ENCODE results near the gene TSPAN7.

TSPAN7 gene

DNA sequence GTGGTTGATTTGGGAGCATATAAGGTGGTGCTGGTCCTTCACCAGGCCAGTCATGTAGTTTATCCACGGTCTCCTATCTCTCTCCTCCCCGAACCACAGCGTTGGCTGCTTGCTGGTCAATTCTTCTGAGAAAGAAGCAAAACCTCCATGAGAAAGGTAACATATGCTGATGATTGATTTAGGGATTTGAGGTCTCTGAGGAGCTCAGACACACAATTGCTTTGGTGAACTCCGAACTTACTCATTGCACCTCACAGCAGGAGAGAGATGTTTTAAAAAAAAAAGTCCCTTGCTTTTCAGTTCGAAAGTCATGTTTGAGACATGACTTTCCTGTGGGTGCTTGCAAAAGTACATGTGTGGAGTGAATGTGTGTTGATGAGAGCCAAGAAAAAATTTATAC is 100.2 kb downstream of the TSPAN7 start:
- no peak overlapping the region for H3K27ac ChIP-seq (ENCODE audit: low read depth, low read length, poor library complexity, severe bottlenecking)
- H3K9me3 ChIP-seq (ENCODE audit: low read length): no peaks in the 10 kb centered on the region
- TF ChIP-seq, protein P1, sequence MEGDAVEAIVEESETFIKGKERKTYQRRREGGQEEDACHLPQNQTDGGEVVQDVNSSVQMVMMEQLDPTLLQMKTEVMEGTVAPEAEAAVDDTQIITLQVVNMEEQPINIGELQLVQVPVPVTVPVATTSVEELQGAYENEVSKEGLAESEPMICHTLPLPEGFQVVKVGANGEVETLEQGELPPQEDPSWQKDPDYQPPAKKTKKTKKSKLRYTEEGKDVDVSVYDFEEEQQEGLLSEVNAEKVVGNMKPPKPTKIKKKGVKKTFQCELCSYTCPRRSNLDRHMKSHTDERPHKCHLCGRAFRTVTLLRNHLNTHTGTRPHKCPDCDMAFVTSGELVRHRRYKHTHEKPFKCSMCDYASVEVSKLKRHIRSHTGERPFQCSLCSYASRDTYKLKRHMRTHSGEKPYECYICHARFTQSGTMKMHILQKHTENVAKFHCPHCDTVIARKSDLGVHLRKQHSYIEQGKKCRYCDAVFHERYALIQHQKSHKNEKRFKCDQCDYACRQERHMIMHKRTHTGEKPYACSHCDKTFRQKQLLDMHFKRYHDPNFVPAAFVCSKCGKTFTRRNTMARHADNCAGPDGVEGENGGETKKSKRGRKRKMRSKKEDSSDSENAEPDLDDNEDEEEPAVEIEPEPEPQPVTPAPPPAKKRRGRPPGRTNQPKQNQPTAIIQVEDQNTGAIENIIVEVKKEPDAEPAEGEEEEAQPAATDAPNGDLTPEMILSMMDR (IDR thresholded peaks at IDR 0.05; ENCODE audit: low read length): no peak
- no peak for TF ChIP-seq EZH2 (IDR thresholded peaks at IDR 0.05; ENCODE audit: borderline replicate concordance, low read length)
- H3K27me3 ChIP-seq (ENCODE audit: insufficient read depth, low read length): no peaks in the 10 kb centered on the region
- no peaks in the 10 kb centered on the region for H3K9me2 ChIP-seq (ENCODE audit: low read depth, low read length)
- H3K4me2 ChIP-seq (ENCODE audit: low read length): no peak overlapping the region
- no peaks in the 10 kb centered on the region for H3F3A ChIP-seq (ENCODE audit: insufficient read depth, low read length)
- H4K20me1 ChIP-seq (ENCODE audit: insufficient read depth, low read length): no peaks in the 10 kb centered on the region
- H2AFZ ChIP-seq (ENCODE audit: low read length): no peak overlapping the region
- no peak overlapping the region for H3K9ac ChIP-seq (ENCODE audit: low read length)
- no peaks in the 10 kb centered on the region for H3K79me2 ChIP-seq (ENCODE audit: insufficient read depth, low read length)
- H3K4me1 ChIP-seq (ENCODE audit: insufficient read depth, low read length, severe bottlenecking): no peaks in the 10 kb centered on the region
- H3K36me3 ChIP-seq (ENCODE audit: insufficient read depth, low read length): no peaks in the 10 kb centered on the region
- no peak overlapping the region for H3K4me3 ChIP-seq (ENCODE audit: low read depth, low read length, poor library complexity, severe bottlenecking)

- no peak overlapping the region for H2AFZ ChIP-seq (ENCODE audit: low read length)
- no peaks in the 10 kb centered on the region for H3F3A ChIP-seq (ENCODE audit: insufficient read depth, low read length)
- H3K79me2 ChIP-seq (ENCODE audit: insufficient read depth, low read length): no peaks in the 10 kb centered on the region
- no peaks in the 10 kb centered on the region for H4K20me1 ChIP-seq (ENCODE audit: insufficient read depth, low read length)
- no peaks in the 10 kb centered on the region for H3K4me1 ChIP-seq (ENCODE audit: insufficient read depth, low read length, severe bottlenecking)
- no peaks in the 10 kb centered on the region for H3K9me2 ChIP-seq (ENCODE audit: low read depth, low read length)
- no peaks in the 10 kb centered on the region for H3K36me3 ChIP-seq (ENCODE audit: insufficient read depth, low read length)
- no peak overlapping the region for H3K27ac ChIP-seq (ENCODE audit: low read depth, low read length, poor library complexity, severe bottlenecking)
- no peaks in the 10 kb centered on the region for H3K27me3 ChIP-seq (ENCODE audit: insufficient read depth, low read length)
- no peak overlapping the region for H3K9ac ChIP-seq (ENCODE audit: low read length)
- TF ChIP-seq EZH2 (IDR thresholded peaks at IDR 0.05; ENCODE audit: borderline replicate concordance, low read length): no peak
- TF ChIP-seq, protein P1 (IDR thresholded peaks at IDR 0.05; ENCODE audit: low read length): no peak
- H3K4me2 ChIP-seq (ENCODE audit: low read length): no peak overlapping the region
- no peak overlapping the region for H3K4me3 ChIP-seq (ENCODE audit: low read depth, low read length, poor library complexity, severe bottlenecking)
- H3K9me3 ChIP-seq (ENCODE audit: low read length): no peaks in the 10 kb centered on the region
These were observed 101.3 kb downstream of the TSPAN7 start for GRCh38 chrX:38662640-38663039.

DNA sequence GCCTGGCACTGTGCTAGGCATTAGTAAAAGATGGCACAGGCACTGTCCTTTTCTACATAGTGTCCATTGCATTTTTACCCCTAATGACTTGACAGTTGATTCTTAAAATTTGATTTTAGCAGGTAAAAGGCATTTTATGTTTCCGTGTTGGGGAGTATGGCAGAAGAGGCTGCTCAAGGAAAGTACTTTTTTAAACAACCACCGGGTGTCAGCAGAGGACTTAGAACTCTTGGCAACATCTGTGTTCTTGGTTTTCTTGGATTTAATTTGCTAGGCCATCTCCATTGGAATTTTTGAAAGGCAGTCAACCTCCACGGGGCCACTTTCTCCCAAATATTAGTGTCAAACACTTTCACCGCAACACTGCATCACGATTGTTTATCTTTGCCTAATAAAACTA is 102.9 kb downstream of the TSPAN7 start:
- H3K79me2 ChIP-seq (ENCODE audit: insufficient read depth, low read length): no peaks in the 10 kb centered on the region
- no peak for TF ChIP-seq EZH2 (IDR thresholded peaks at IDR 0.05; ENCODE audit: borderline replicate concordance, low read length)
- TF ChIP-seq, protein P1 (IDR thresholded peaks at IDR 0.05; ENCODE audit: low read length): peak; percentile 37
- H4K20me1 ChIP-seq (ENCODE audit: insufficient read depth, low read length): no peaks in the 10 kb centered on the region
- H3F3A ChIP-seq (ENCODE audit: insufficient read depth, low read length): no peaks in the 10 kb centered on the region
- no peaks in the 10 kb centered on the region for H3K27me3 ChIP-seq (ENCODE audit: insufficient read depth, low read length)
- H3K9me2 ChIP-seq (ENCODE audit: low read depth, low read length): no peaks in the 10 kb centered on the region
- no peaks in the 10 kb centered on the region for H3K9me3 ChIP-seq (ENCODE audit: low read length)
- no peak overlapping the region for H3K9ac ChIP-seq (ENCODE audit: low read length)
- H3K4me1 ChIP-seq (ENCODE audit: insufficient read depth, low read length, severe bottlenecking): no peaks in the 10 kb centered on the region
- no peak overlapping the region for H3K27ac ChIP-seq (ENCODE audit: low read depth, low read length, poor library complexity, severe bottlenecking)
- no peak overlapping the region for H2AFZ ChIP-seq (ENCODE audit: low read length)
- no peak overlapping the region for H3K4me3 ChIP-seq (ENCODE audit: low read depth, low read length, poor library complexity, severe bottlenecking)
- H3K4me2 ChIP-seq (ENCODE audit: low read length): no peak overlapping the region
- no peaks in the 10 kb centered on the region for H3K36me3 ChIP-seq (ENCODE audit: insufficient read depth, low read length)
